A549 treated with Mapracorat at 1 μM for 4 hours (cell line): Measurements from ENCODE around the gene MOGAT2. TPM values are rescaled to one million over a fixed set of nuclear protein-coding genes. Genes with fewer than 3 reads are reported as not detected.

Source experiments
- total RNA-seq: library from RNA; stranded (reverse); fragments of 200-300 nt; extraction: Qiagen RNA extraction; gene quantifications from 5 replicates; pipeline ENCODE4 v1.2.3, GENCODE V29; 2022

MOGAT2 gene
- total RNA-seq: not detected in 5 replicates

DNA sequence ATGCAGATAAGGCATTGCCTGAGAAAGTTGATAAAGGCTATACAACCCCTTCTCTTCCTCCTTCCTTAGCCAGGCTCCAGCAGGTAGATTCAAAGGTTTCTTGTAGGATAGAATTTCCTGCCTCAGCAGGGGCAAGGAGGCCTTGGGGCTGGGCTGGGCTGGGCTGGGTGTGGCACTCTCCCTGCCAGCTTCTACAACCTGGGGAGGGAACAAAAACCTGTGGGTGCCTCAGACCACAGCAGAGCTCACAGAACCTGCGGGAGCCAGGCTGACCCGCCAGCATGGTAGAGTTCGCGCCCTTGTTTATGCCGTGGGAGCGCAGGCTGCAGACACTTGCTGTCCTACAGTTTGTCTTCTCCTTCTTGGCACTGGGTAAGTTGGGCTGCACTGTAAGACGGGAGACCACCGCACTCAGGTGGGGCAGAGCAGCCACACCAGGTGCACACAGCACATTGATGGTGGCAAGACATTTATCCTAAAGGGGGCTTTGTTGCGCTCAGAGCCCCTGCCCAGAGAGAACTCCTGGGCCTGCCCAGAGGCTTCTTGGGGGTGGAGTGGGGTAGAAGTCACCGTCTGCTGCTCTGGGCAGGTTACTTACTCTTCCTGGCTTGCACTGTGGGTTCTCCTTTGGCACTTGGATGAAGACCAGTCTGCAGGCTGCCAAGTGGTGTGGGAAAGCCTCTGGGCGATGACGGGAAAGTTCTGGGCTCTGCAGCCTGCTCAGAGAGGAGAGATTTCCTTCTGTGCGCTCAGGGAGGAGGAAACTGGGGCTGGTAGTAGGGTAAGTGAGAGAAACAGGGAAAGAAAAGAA lies at the start of gene MOGAT2:
MOGAT2 (plus strand) TSS at position 231 of the 811 bp plus-strand sequence; CDS start at position 282, 51 bp downstream.

DNA sequence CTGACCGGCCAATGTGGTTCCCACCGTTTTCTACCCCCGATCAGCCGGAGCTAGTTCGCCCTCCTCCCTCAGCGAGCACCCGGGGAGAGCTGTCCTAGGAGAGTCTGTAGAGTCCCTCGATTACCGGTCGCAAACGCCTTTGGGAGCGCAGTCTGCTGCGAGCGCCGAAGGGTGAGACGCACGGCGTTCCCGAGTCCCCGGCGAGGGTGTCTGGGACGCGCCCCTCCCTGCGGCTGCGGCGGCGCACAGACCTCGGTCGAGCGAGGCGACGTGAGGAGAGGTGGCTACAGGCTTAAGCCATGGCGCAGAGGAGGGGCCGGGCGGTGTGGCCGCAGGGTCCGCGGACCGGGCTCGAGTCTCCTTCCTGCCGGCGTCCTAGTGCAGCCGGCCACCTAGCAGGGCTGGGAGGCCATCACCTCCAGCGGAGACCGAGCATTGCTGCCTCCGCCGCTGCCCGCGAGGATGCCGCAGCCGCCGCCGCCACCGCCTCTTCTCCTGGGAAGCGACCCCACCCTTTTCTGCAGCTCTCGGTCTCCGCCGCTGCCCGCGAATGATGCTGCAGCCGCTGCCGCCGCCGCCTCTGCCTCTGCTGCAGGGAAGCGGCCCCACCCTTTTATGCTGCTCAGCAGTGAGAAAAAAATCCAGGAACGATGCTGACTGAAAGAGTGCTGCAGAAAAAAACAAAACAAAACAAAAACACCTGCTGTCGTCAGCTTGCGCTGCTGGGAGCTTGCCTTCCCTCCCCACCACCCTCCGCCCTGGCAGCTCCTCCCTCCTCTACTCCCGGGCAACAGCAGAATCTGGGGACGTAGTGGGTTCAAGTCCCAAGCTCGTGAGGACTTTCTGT lies 49.0 kb upstream of the MOGAT2 start, which contains the start of gene MAP6:
MAP6 (minus strand) TSS at position 588 of the 847 bp plus-strand sequence. CDS start 669 bp downstream, outside the sequence.

GRCh38 chr11:75768112-75768908 lies 50.7 kb downstream of the MOGAT2 start, which contains the start of gene DGAT2:
DGAT2 (plus strand) TSS chr11:75768778; CDS start chr11:75768992, 214 bp downstream.

Other genes with a start within 250 kb of the MOGAT2 start
- gene GDPD5, start 191.9 kb upstream of the MOGAT2 start, total RNA-seq: 10.0 to 14.9 TPM (median 13.0 TPM) in 5 replicates
- gene SERPINH1, start 155.6 kb upstream of the MOGAT2 start, total RNA-seq: 65.1 to 94.8 TPM (median 90.6 TPM) in 5 replicates
- 1.5 to 1.9 TPM (median 1.8 TPM) in 5 replicates for gene MAP6, start 48.8 kb upstream of the MOGAT2 start, total RNA-seq
- 1.2 to 2.2 TPM (median 2.0 TPM) in 5 replicates for gene DGAT2, start 50.9 kb downstream of the MOGAT2 start, total RNA-seq
- 10.1 to 12.4 TPM (median 10.4 TPM) in 5 replicates for gene UVRAG, start 97.4 kb downstream of the MOGAT2 start, total RNA-seq